Mesendoderm (in vitro differentiated cells): ENCODE measurements around the gene DRD3.

Experiments used
- DNase-seq: peaks from one replicate; pipeline ENCODE4 v3.0.0; 2013
- H2AK5ac ChIP-seq: 2 replicates; pipeline ENCODE4 v1.6.1; 2013; ENCODE audit warnings: low read length, inconsistent platforms
- H2BK120ac ChIP-seq: 2 replicates; pipeline ENCODE4 v1.6.1; 2013; ENCODE audit warnings: low read depth, mild to moderate bottlenecking, low read length, moderate library complexity, mixed read lengths
- H2BK15ac ChIP-seq: replicated peaks from 2 replicates; pipeline ENCODE4 v1.6.1; 2013; ENCODE audit warnings: low read depth, mild to moderate bottlenecking, moderate library complexity
- H2BK5ac ChIP-seq: 2 replicates; pipeline ENCODE4 v1.6.1; 2013; ENCODE audit warnings: low read length, inconsistent platforms
- H3K18ac ChIP-seq: 2 replicates; pipeline ENCODE4 v1.6.1; 2013; ENCODE audit warnings: mild to moderate bottlenecking, low read length, mixed read lengths
- H3K23ac ChIP-seq: one replicate; pipeline ENCODE4 v1.6.1; 2013; ENCODE audit warnings: low read length
- H3K27ac ChIP-seq: 2 replicates; pipeline ENCODE4 v1.5.1; 2013; ENCODE audit warnings: low read depth, mild to moderate bottlenecking, inconsistent platforms, low read length, moderate library complexity
- H3K27me3 ChIP-seq: 2 replicates; pipeline ENCODE4 v1.6.1; 2013; ENCODE audit warnings: low read length, control low read depth, mild to moderate bottlenecking, inconsistent platforms; ENCODE audit not compliant: insufficient read depth, poor library complexity
- H3K36me3 ChIP-seq: 2 replicates; pipeline ENCODE4 v1.6.1; 2013; ENCODE audit warnings: low read length, inconsistent platforms; ENCODE audit not compliant: control insufficient read depth, insufficient read depth
- H3K4ac ChIP-seq: one replicate; pipeline ENCODE4 v1.6.1; 2013; ENCODE audit warnings: low read depth, mild to moderate bottlenecking, low read length, moderate library complexity
- H3K4me1 ChIP-seq: 2 replicates; pipeline ENCODE4 v1.6.1; 2013; ENCODE audit warnings: low read depth, low read length, inconsistent platforms; ENCODE audit not compliant: control insufficient read depth
- H3K4me2 ChIP-seq: 2 replicates; pipeline ENCODE4 v1.6.1; 2013; ENCODE audit warnings: low read length
- H3K4me3 ChIP-seq: 2 replicates; pipeline ENCODE4 v1.5.1; 2013; ENCODE audit warnings: mild to moderate bottlenecking, low read length
- H3K56ac ChIP-seq: one replicate; pipeline ENCODE4 v1.6.1; 2013; ENCODE audit warnings: low read length
- H3K79me1 ChIP-seq: 2 replicates; pipeline ENCODE4 v1.6.1; 2013; ENCODE audit warnings: low read length, inconsistent platforms
- H3K79me2 ChIP-seq: 2 replicates; pipeline ENCODE4 v1.6.1; 2013; ENCODE audit warnings: mild to moderate bottlenecking, low read length; ENCODE audit not compliant: control insufficient read depth, insufficient read depth
- H3K9ac ChIP-seq: 2 replicates; pipeline ENCODE4 v1.6.1; 2013; ENCODE audit warnings: low read length, inconsistent platforms
- H4K5ac ChIP-seq: one replicate; pipeline ENCODE4 v1.6.1; 2013; ENCODE audit warnings: low read length
- H4K8ac ChIP-seq: one replicate; pipeline ENCODE4 v1.6.1; 2013; ENCODE audit warnings: low read depth, mild to moderate bottlenecking, control low read depth, low read length, moderate library complexity
- WGBS: extraction: QIAGEN DNeasy Blood & Tissue Kit; methylation state at CpG from one replicate; pipeline ENCODE4 v1.1.7; 2013; ENCODE audit warnings: low lambda C conversion rate, missing lambda C conversion rate; ENCODE audit not compliant: insufficient coverage; ENCODE audit errors: extremely low coverage; 5-methylcytosine and 5-hydroxymethylcytosine counted together

The DRD3 gene

GRCh38 chr3:114104414-114104813 lies 74.4 kb downstream of the DRD3 start:
- no peak overlapping the region for H3K18ac ChIP-seq
- no peak overlapping the region for H3K56ac ChIP-seq
- no peak overlapping the region for H2BK15ac ChIP-seq
- H3K23ac ChIP-seq = no peak overlapping the region
- no peak overlapping the region for H3K27ac ChIP-seq
- H3K36me3 ChIP-seq = no peaks in the 10 kb centered on the region
- H3K4me2 ChIP-seq = no peak overlapping the region
- no peak overlapping the region for H2AK5ac ChIP-seq
- no peak overlapping the region for H3K4ac ChIP-seq
- H3K27me3 ChIP-seq = no peaks in the 10 kb centered on the region
- no peaks in the 10 kb centered on the region for H3K4me1 ChIP-seq
- WGBS = no CpG with 5 or more reads among the region's 3 CpGs
- no peaks in the 10 kb centered on the region for H3K79me1 ChIP-seq
- H2BK120ac ChIP-seq = no peak overlapping the region
- no peak for DNase-seq
- no peak overlapping the region for H2BK5ac ChIP-seq
- no peak overlapping the region for H3K4me3 ChIP-seq
- H3K79me2 ChIP-seq = no peaks in the 10 kb centered on the region
- no peak overlapping the region for H3K9ac ChIP-seq
- no peak overlapping the region for H4K5ac ChIP-seq
- no peak overlapping the region for H4K8ac ChIP-seq

- Histone ChIP-seq H3K23ac (no peak overlapping the region), H2BK120ac (no peak overlapping the region), H2AK5ac (no peak overlapping the region), H3K4me2 (no peak overlapping the region), H3K4me1 (no peaks in the 10 kb centered on the region), H3K4me3 (no peak overlapping the region), H3K56ac (no peak overlapping the region), H4K5ac (no peak overlapping the region), H3K27me3 (no peaks in the 10 kb centered on the region), H3K18ac (no peak overlapping the region), H3K9ac (no peak overlapping the region), H3K79me2 (no peaks in the 10 kb centered on the region), H2BK5ac (no peak overlapping the region), H2BK15ac (no peak overlapping the region), H3K27ac (no peak overlapping the region), H3K36me3 (no peaks in the 10 kb centered on the region), H3K79me1 (no peaks in the 10 kb centered on the region), H4K8ac (no peak overlapping the region), H3K4ac (no peak overlapping the region)
- DNase-seq = no peak
- no CpG with 5 or more reads among the region's 4 CpGs for WGBS
These were observed 75.0 kb downstream of the DRD3 start for GRCh38 chr3:114103858-114104257.

- H3K4ac ChIP-seq = no peak overlapping the region
- H4K5ac ChIP-seq = no peak overlapping the region
- H3K27ac ChIP-seq = no peak overlapping the region
- H3K9ac ChIP-seq = no peak overlapping the region
- DNase-seq = no peak
- no peak overlapping the region for H3K4me2 ChIP-seq
- H2BK120ac ChIP-seq = no peak overlapping the region
- H3K79me2 ChIP-seq = no peaks in the 10 kb centered on the region
- H2BK15ac ChIP-seq = no peak overlapping the region
- no peaks in the 10 kb centered on the region for H3K4me1 ChIP-seq
- H2BK5ac ChIP-seq = no peak overlapping the region
- H4K8ac ChIP-seq = no peak overlapping the region
- H3K18ac ChIP-seq = no peak overlapping the region
- H3K79me1 ChIP-seq = no peaks in the 10 kb centered on the region
- H3K23ac ChIP-seq = no peak overlapping the region
- no peaks in the 10 kb centered on the region for H3K36me3 ChIP-seq
- no peak overlapping the region for H2AK5ac ChIP-seq
- no peaks in the 10 kb centered on the region for H3K27me3 ChIP-seq
- H3K56ac ChIP-seq = no peak overlapping the region
- H3K4me3 ChIP-seq = no peak overlapping the region
- no CpG with 5 or more reads among the region's 27 CpGs for WGBS
These were observed 75.7 kb downstream of the DRD3 start for GRCh38 chr3:114103181-114103580.

- WGBS = no CpG with 5 or more reads among the region's 1 CpG
These were observed 77.8 kb downstream of the DRD3 start for GRCh38 chr3:114101101-114101500.

GRCh38 chr3:114095796-114096195 lies 83.1 kb downstream of the DRD3 start:
- Histone ChIP-seq H4K5ac (no peak overlapping the region), H3K9ac (no peak overlapping the region), H3K4me2 (no peak overlapping the region), H2BK5ac (no peak overlapping the region), H2BK120ac (no peak overlapping the region), H3K79me2 (no peaks in the 10 kb centered on the region), H3K18ac (no peak overlapping the region), H3K27ac (no peak overlapping the region), H3K4ac (no peak overlapping the region), H4K8ac (no peak overlapping the region), H3K27me3 (no peaks in the 10 kb centered on the region), H2AK5ac (no peak overlapping the region), H3K36me3 (no peaks in the 10 kb centered on the region), H3K4me1 (no peaks in the 10 kb centered on the region), H3K23ac (no peak overlapping the region), H3K56ac (no peak overlapping the region), H2BK15ac (no peak overlapping the region), H3K4me3 (no peak overlapping the region), H3K79me1 (no peaks in the 10 kb centered on the region)
- no peak for DNase-seq
- no CpG with 5 or more reads among the region's 3 CpGs for WGBS

More at GRCh38 chr3:114101101-114101500, 77.8 kb downstream of the DRD3 start:
- H3K18ac ChIP-seq = no peak overlapping the region
- H3K4me2 ChIP-seq = no peak overlapping the region
- H3K4me1 ChIP-seq = no peaks in the 10 kb centered on the region
- no peak overlapping the region for H4K8ac ChIP-seq
- no peak overlapping the region for H2BK15ac ChIP-seq
- H2AK5ac ChIP-seq = no peak overlapping the region
- no peak overlapping the region for H3K56ac ChIP-seq
- H3K79me1 ChIP-seq = no peaks in the 10 kb centered on the region
- H2BK120ac ChIP-seq = no peak overlapping the region
- no peaks in the 10 kb centered on the region for H3K79me2 ChIP-seq
- H3K4me3 ChIP-seq = no peak overlapping the region
- H3K9ac ChIP-seq = no peak overlapping the region
- no peak overlapping the region for H3K4ac ChIP-seq
- H3K23ac ChIP-seq = no peak overlapping the region
- no peak overlapping the region for H3K27ac ChIP-seq
- no peaks in the 10 kb centered on the region for H3K27me3 ChIP-seq
- no peak overlapping the region for H2BK5ac ChIP-seq
- H4K5ac ChIP-seq = no peak overlapping the region
- no peak for DNase-seq
- H3K36me3 ChIP-seq = no peaks in the 10 kb centered on the region

GRCh38 chr3:114093596-114093995 lies 85.3 kb downstream of the DRD3 start:
- Histone ChIP-seq H3K4ac (no peak overlapping the region), H4K8ac (no peak overlapping the region), H3K36me3 (no peaks in the 10 kb centered on the region), H3K27ac (no peak overlapping the region), H3K27me3 (no peaks in the 10 kb centered on the region), H3K9ac (no peak overlapping the region), H3K4me2 (no peak overlapping the region), H3K4me1 (no peaks in the 10 kb centered on the region), H4K5ac (no peak overlapping the region), H2AK5ac (no peak overlapping the region), H3K23ac (no peak overlapping the region), H2BK5ac (no peak overlapping the region), H3K56ac (no peak overlapping the region), H3K4me3 (no peak overlapping the region), H3K79me2 (no peaks in the 10 kb centered on the region), H2BK120ac (no peak overlapping the region), H3K18ac (no peak overlapping the region), H3K79me1 (no peaks in the 10 kb centered on the region), H2BK15ac (no peak overlapping the region)
- WGBS = no CpG with 5 or more reads among the region's 2 CpGs
- no peak for DNase-seq
